ENCODE data around the gene ROBO3.

ROBO3 gene

DNA sequence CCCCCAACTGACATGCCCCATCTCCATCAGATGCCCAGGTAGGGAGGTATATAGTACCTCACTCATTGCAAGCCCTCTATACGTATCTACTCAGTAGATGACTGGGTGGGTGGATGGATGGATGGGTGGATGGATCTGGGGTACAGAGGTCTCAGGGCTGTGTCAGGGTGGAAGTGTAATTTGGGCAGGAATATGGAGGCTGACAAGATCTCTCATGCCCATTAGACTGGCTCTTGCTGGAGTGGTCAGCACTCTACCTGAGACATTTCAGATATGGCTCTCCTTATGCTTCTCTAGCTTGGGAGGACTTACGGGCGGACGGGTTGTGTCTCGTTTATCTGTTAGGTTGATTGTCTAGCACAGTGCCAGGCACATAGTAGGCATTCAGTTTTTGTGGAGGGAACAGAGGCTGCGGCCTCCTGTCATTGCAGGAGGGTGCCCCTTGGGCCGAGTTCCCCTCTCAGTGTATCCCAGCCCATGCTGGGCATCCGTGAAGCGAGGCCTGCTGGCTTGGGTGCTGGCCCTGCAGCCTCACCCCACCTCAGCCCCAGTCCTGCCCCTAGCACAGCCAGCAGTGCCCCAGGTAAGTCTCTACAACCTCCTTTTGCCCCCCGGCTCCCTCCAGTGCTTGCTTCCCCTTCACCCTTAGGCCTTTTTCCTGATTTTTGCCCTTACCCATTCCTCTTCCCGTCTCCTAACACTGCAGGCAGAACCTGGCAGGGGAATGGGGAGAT, 13.7 kb downstream of the ROBO3 start:
- Mint-ChIP-seq H3K27me3 (peaks cover 20% of the 10 kb centered on the region), H3K9me3 (no peaks in the 10 kb centered on the region), H3K4me3 (no peak overlapping the region), H3K4me1 (peaks cover 41% of the 10 kb centered on the region), H3K27ac (no peak overlapping the region)
- DNase-seq (no peak), ATAC-seq (no peak)

DNA sequence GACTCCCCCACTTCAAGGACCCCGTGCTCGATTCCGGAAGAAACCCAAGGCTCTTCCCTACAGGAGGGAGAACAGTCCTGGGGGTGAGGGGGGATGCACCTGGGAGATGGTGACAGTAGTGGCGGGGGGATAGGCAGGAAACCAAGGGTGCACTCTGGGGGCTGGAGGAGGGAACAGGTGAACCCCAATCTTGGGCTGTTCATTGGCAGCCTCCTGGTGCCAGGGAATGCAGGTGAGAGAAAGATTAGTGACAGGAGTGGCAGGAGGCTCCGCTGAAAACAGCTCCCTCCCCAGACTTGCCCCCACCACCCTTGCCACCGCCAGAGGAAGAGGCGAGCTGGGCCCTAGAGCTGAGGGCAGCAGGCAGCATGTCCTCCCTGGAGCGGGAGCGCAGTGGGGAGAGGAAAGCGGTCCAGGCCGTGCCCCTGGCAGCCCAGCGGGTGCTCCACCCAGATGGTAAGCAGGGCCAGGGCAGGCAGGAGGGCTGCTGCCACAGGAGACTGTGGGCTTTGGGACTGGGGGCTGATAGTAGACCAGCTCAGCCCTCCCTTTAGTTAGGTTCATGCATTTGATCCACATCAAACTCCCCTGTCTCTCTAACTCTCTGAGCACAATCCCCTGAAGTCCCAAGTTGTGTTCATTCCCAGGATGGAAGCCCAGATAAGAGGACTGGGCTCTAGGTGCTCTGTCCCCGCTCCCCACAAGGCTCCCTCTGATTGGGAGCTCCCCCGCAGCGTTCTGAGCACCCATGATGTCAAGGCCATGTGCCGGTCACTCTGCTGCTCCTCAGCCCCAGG, 14.5 kb downstream of the ROBO3 start:
- no peak overlapping the region for H3K27ac Mint-ChIP-seq
- no peak for ATAC-seq
- no peak for DNase-seq
- H3K4me3 Mint-ChIP-seq, result no peak overlapping the region
- peaks cover 39% of the 10 kb centered on the region for H3K4me1 Mint-ChIP-seq
- no peaks in the 10 kb centered on the region for H3K9me3 Mint-ChIP-seq
- peaks cover 12% of the 10 kb centered on the region for H3K27me3 Mint-ChIP-seq

GRCh38 chr11:124880290-124880611, 15.0 kb downstream of the ROBO3 start:
- Mint-ChIP-seq H3K9me3 (no peaks in the 10 kb centered on the region), H3K4me1 (peaks cover 33% of the 10 kb centered on the region), H3K4me3 (no peak overlapping the region), H3K27ac (no peak overlapping the region), H3K27me3 (peaks cover 6% of the 10 kb centered on the region)
- DNase-seq (no peak), ATAC-seq (no peak)

GRCh38 chr11:124880958-124881357, 15.7 kb downstream of the ROBO3 start:
- ATAC-seq (no peak), DNase-seq (no peak)
- Mint-ChIP-seq H3K27me3 (peaks cover 5% of the 10 kb centered on the region), H3K9me3 (no peaks in the 10 kb centered on the region), H3K4me1 (peaks cover 27% of the 10 kb centered on the region), H3K27ac (no peak overlapping the region), H3K4me3 (no peak overlapping the region)

- DNase-seq (no peak), ATAC-seq (no peak)
- Mint-ChIP-seq H3K4me3 (no peak overlapping the region), H3K4me1 (peaks cover 18% of the 10 kb centered on the region), H3K27me3 (peaks cover 17% of the 10 kb centered on the region), H3K9me3 (no peaks in the 10 kb centered on the region), H3K27ac (no peak overlapping the region)
Observed at GRCh38 chr11:124882339-124883071, 17.3 kb downstream of the ROBO3 start.

- Mint-ChIP-seq H3K27me3 (peaks cover 17% of the 10 kb centered on the region), H3K4me1 (peaks cover 3% of the 10 kb centered on the region), H3K27ac (no peak overlapping the region), H3K9me3 (no peaks in the 10 kb centered on the region), H3K4me3 (no peak overlapping the region)
- DNase-seq, result no peak
- no peak for ATAC-seq
Observed at GRCh38 chr11:124884340-124884739, 19.1 kb downstream of the ROBO3 start.

DNA sequence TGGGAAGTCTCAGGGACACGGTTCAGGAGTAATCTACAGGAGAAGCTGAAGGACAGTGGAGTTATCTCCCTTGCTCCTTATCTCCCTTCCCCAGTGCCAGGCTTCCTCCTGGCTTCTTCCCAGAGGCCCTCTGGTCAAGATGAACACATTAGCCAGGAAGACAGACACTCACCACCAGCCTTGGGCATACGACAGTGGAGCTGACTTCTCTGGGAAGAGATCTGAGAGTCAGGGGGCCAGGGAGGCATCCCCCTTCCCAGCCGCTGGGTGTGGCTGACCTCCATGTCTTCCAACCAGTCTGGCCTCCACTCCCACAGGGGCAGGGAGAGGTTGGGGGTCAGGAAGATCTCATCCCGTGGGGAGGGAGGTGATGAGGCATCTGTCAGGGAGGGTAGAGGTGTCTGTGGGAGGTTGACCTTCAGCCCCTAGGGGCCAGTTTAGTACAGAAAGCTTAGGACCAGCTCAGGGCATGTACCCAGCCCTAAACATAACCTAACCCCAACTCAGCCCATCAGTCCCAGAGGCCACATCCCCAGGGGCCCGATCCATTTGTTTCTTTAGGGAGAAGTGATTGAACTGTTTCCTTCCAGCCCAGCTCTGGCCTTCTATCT, 19.7 kb downstream of the ROBO3 start:
- no peaks in the 10 kb centered on the region for H3K9me3 Mint-ChIP-seq
- H3K4me3 Mint-ChIP-seq, result no peak overlapping the region
- ATAC-seq (no peak), DNase-seq (no peak)
- H3K4me1 Mint-ChIP-seq, result no peaks in the 10 kb centered on the region
- H3K27ac Mint-ChIP-seq, result no peak overlapping the region
- H3K27me3 Mint-ChIP-seq, result peaks cover 17% of the 10 kb centered on the region

DNA sequence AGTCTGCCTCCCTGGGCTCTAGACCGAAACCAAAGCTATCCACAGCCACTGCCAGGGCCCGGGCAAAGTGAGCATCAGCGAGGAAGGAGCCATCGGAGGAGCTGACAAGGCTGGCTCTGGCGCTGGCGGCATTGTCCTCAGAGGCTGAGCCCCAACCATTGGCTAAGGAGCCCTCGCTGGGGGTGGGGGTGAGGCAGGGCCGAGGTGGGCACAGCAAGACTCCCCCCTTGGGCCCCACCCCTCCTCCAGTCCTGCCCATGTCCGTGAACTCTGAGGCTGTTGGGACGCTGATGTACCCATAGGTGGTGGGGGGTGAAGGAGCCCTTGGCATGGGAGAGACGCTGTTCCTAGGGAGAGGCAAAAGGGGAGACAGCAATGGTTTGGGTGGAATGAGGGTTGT, 21.2 kb downstream of the ROBO3 start:
- no peaks in the 10 kb centered on the region for H3K4me1 Mint-ChIP-seq
- no peaks in the 10 kb centered on the region for H3K9me3 Mint-ChIP-seq
- H3K27me3 Mint-ChIP-seq, result peaks cover 17% of the 10 kb centered on the region
- ATAC-seq, result peak; percentile 31
- H3K27ac Mint-ChIP-seq, result no peak overlapping the region
- DNase-seq, result no peak
- no peak overlapping the region for H3K4me3 Mint-ChIP-seq

DNA sequence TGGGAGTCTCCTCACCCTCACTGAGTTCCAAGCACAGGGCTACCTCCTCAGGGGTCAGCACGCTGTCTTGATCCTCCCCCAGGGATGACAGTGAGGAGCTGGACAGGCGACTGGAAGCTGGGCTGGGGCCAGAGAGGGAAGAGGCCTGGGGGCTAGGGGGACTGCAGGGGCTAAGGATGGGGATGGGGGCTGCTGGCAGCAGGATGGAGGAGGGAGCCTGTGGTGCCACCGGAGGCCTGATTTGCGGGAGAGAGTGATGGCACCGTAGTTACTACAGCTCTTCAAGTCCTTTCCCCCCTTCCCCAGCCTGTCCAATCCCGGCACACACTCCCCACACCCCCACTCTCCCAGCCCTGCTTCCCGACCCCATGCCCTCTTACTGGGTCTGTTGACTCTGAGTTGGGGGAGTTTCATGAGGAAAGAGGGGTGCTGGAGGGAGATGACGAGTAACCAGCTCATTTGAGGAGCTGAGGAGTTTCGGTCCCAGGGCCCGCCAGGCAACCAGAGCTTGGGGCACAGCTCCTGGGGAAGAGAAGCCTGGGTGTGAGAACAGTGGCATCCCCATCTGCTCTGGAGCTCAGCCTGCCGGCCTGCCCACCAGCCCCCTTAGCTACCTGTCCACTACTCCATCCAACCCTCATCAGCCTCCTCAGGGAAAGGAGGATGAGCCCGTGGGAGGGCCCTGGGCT, 21.9 kb downstream of the ROBO3 start:
- Mint-ChIP-seq H3K27me3 (peaks cover 17% of the 10 kb centered on the region), H3K9me3 (no peaks in the 10 kb centered on the region), H3K27ac (no peak overlapping the region), H3K4me3 (no peak overlapping the region), H3K4me1 (no peaks in the 10 kb centered on the region)
- no peak for DNase-seq
- ATAC-seq, result peak; percentile 14

DNA sequence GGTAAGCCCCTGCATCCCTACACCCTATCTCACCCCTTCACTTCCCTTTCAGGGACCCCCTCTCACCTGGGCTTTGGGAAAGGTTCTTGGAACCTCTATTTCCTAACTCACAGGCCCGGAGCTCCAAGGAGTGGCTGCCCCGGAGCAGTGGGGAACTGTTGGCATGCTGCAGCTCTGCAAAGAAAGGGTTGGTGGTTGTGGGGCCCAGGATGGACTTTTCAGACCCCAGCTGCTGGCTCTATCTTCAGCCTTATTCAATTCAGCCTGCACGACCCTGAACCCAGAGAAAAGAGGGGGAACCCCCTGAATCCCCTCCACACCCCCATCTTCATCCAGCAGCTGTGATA, 22.4 kb downstream of the ROBO3 start:
- peaks cover 19% of the 10 kb centered on the region for H3K27me3 Mint-ChIP-seq
- no peak overlapping the region for H3K27ac Mint-ChIP-seq
- H3K9me3 Mint-ChIP-seq, result no peaks in the 10 kb centered on the region
- no peak for DNase-seq
- H3K4me1 Mint-ChIP-seq, result no peaks in the 10 kb centered on the region
- no peak overlapping the region for H3K4me3 Mint-ChIP-seq
- no peak for ATAC-seq

GRCh38 chr11:124889191-124890091, 24.2 kb downstream of the ROBO3 start:
- DNase-seq (no peak), ATAC-seq (no peak)
- no peak overlapping the region for H3K4me3 Mint-ChIP-seq
- H3K4me1 Mint-ChIP-seq, result no peaks in the 10 kb centered on the region
- no peak overlapping the region for H3K27ac Mint-ChIP-seq
- H3K27me3 Mint-ChIP-seq, result peaks cover 25% of the 10 kb centered on the region
- H3K9me3 Mint-ChIP-seq, result no peaks in the 10 kb centered on the region

- H3K4me3 Mint-ChIP-seq, result no peak overlapping the region
- H3K4me1 Mint-ChIP-seq, result no peaks in the 10 kb centered on the region
- no peaks in the 10 kb centered on the region for H3K9me3 Mint-ChIP-seq
- peaks cover 25% of the 10 kb centered on the region for H3K27me3 Mint-ChIP-seq
- no peak for ATAC-seq
- DNase-seq, result no peak
- H3K27ac Mint-ChIP-seq, result no peak overlapping the region
Observed at GRCh38 chr11:124890151-124890550, 24.9 kb downstream of the ROBO3 start.

DNA sequence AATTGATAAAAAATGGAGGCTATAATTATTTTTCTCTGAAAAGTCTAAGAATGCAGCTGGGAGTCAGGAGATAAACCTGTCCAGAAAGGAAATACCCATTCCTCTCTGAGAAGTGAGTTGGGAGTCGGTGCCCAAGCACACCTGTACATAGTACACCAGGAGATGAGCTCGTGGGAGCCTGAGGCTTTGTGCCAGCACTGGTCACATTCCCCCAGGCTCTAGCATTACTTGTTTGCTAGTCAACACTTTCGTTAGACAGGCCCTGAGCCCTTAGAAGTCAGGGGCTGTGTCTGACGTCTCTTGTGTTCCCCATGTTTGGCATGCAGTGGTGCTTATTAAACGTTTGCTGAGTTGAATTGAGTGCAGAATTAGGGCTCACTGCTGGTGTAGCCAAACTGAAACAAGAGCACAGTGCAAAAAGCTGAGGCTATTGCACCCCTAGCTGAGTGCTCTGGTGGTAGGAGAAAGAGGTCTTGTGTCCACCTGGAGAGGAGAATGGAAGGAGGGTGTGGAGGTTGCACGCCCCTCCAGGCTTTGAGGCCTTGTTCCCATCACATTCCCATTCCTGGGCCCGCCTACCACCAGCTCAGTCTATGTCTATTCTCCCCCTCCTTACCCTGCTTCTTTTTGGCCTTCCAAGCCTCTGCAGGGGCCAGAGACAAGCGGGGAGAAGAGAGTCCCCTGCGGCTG, 25.6 kb downstream of the ROBO3 start:
- no peak for DNase-seq
- Mint-ChIP-seq H3K9me3 (no peaks in the 10 kb centered on the region), H3K4me3 (no peak overlapping the region), H3K27ac (no peak overlapping the region), H3K4me1 (no peaks in the 10 kb centered on the region), H3K27me3 (peaks cover 21% of the 10 kb centered on the region)
- no peak for ATAC-seq

DNA sequence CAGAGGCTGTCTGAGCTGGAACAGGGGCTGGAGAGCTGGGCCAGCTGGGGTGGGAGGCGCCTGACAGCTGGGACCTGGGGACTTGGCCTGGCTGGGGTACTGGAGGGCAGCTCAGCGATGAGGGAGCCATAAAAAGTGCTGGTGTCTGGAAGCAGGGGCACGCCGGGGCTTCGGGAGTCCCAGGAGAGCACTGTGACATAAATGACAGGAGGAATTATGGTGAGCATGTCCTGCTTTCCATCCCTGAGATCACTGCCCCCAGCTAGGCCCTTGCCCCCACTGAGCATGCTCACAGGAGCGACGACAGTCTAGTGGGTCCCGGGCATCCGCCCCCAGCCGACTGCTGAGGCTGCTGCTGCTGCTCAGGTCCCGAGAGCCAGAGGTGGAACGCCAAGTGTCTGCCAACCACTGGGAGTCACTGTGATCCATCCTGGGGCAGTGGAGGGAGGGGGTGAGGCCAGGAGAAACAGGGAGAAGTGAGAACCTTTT, 26.2 kb downstream of the ROBO3 start:
- Mint-ChIP-seq H3K4me3 (no peak overlapping the region), H3K27ac (no peak overlapping the region), H3K4me1 (no peaks in the 10 kb centered on the region), H3K27me3 (peaks cover 15% of the 10 kb centered on the region), H3K9me3 (no peaks in the 10 kb centered on the region)
- DNase-seq (no peak), ATAC-seq (no peak)
